ENCODE results near the gene PPP1R3E. TPM values are rescaled to one million over a fixed set of nuclear protein-coding genes. Genes with fewer than 3 reads are reported as not detected.

PPP1R3E gene
- total and polyA plus RNA-seq, 2 of the 13 experiments (the other 11 are each of a cell fraction or from before 2014, with no cell fraction given), result 16.5 to 26.5 TPM

- TF ChIP-seq ZSCAN5A (CRISPR knock-in tag; IDR thresholded peaks at IDR 0.05; ENCODE audit: borderline replicate concordance), result no peak; the same call in 1 of the 2 replicates
- no peak; the same call in 1 of the 2 replicates for TF ChIP-seq ZNF577 (CRISPR knock-in tag; IDR thresholded peaks at IDR 0.05; ENCODE audit: borderline replicate concordance, low read depth)
- TF ChIP-seq ZNF10 (CRISPR knock-in tag; IDR thresholded peaks at IDR 0.05; ENCODE audit: borderline replicate concordance, low read depth), result peak; percentile 86; the same call in 1 of the 2 replicates
- peak; percentile 64 for TF ChIP-seq ZNF687 (CRISPR knock-in tag; IDR thresholded peaks at IDR 0.05)
- TF ChIP-seq ZNF790 (CRISPR knock-in tag; IDR thresholded peaks at IDR 0.05; ENCODE audit: borderline replicate concordance), result peak; percentile 74; the same call in 1 of the 2 replicates
- no peak for TF ChIP-seq DDIT3 (CRISPR knock-in tag; IDR thresholded peaks at IDR 0.05)
- TF ChIP-seq ZNF30 (CRISPR knock-in tag; IDR thresholded peaks at IDR 0.05), result 0 out of 2 replicates have a peak, but pooled peaks have one; percentile 71
- TF ChIP-seq KLF9 (CRISPR knock-in tag; IDR thresholded peaks at IDR 0.05; ENCODE audit: low read depth), result no peak
- no peak for TF ChIP-seq HMGA1 (CRISPR knock-in tag; conservative IDR thresholded peaks at IDR 0.05)
- no peak; the same call in none of the 2 replicates for TF ChIP-seq REXO4 (CRISPR knock-in tag; IDR thresholded peaks at IDR 0.05; ENCODE audit: borderline replicate concordance)
- no peak for TF ChIP-seq ZSCAN30 (CRISPR knock-in tag; IDR thresholded peaks at IDR 0.05)
- TF ChIP-seq NPAS2 (CRISPR knock-in tag; IDR thresholded peaks at IDR 0.05; ENCODE audit: borderline replicate concordance), result no peak
- TF ChIP-seq ZBTB7B (CRISPR knock-in tag; IDR thresholded peaks at IDR 0.05), result no peak
- peak; percentile 11; the same call in 1 of the 2 replicates for TF ChIP-seq HBP1 (CRISPR knock-in tag; IDR thresholded peaks at IDR 0.05; ENCODE audit: low read depth)
- no peak for TF ChIP-seq GTF2F1 (IDR thresholded peaks at IDR 0.05; ENCODE audit: low read length)
- TF ChIP-seq ZNF282 (IDR thresholded peaks at IDR 0.05; ENCODE audit: partially characterized antibody), result no peak
- TF ChIP-seq ZNF333 (CRISPR knock-in tag; IDR thresholded peaks at IDR 0.05; ENCODE audit: borderline replicate concordance), result no peak
- peak; percentile 84; the same call in 1 of the 2 replicates for TF ChIP-seq ZBTB1 (CRISPR knock-in tag; IDR thresholded peaks at IDR 0.05; ENCODE audit: borderline replicate concordance)
- no peak for TF ChIP-seq CCAR2 (optimal IDR thresholded peaks at IDR 0.05; ENCODE audit: low read depth, low read length)
- peak; percentile 39; the same call in 1 of the 2 replicates for TF ChIP-seq ZNF598 (CRISPR knock-in tag; IDR thresholded peaks at IDR 0.05; ENCODE audit: borderline replicate concordance)
- 0 out of 2 replicates have a peak, but pooled peaks have one; percentile 1 for TF ChIP-seq CREB1 (IDR thresholded peaks at IDR 0.05)
- TF ChIP-seq CREB1 (CRISPR knock-in tag; IDR thresholded peaks at IDR 0.05), result no peak
These were observed 19.2 kb upstream of the PPP1R3E start (continued) for GRCh38 chr14:23321572-23322547.
